ENCODE measurements around the gene PLXNA4.
A peak's percentile ranks its signal among the peaks of the same experiment; 100 is the strongest.

The PLXNA4 gene

DNA sequence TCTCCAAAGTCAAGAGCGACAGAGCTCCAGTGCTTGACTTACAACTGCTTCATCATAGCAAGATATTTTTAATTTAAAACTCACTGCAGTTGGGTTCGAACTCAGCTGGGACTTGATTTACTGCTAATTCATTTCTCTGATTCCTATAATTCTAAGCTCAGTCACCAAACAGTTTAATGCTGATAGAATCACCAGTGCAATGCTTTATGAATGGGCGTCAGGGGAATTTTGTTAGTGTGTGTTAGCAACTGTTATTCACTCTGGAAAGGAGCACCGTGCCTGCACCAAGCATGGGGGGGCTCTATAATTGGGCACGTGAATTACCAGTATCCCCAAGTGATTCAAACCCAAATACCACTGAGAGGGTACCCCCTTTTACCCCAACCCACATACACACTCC lies 10.4 kb downstream of the PLXNA4 start:
- DNase-seq (ENCODE audit: extremely low read depth in 1 of 2, low read depth in 1 of 2) = no peak

GRCh38 chr7:132565441-132565840 lies 10.8 kb downstream of the PLXNA4 start:
- DNase-seq (ENCODE audit: extremely low read depth in 1 of 2, low read depth in 1 of 2) = no peak

- no peak for DNase-seq (ENCODE audit: extremely low read depth in 1 of 2, low read depth in 1 of 2)
These were observed 11.4 kb downstream of the PLXNA4 start for GRCh38 chr7:132564849-132565248.

GRCh38 chr7:132564090-132564489 lies 12.2 kb downstream of the PLXNA4 start:
- no peak for DNase-seq (ENCODE audit: extremely low read depth in 1 of 2, low read depth in 1 of 2)

DNA sequence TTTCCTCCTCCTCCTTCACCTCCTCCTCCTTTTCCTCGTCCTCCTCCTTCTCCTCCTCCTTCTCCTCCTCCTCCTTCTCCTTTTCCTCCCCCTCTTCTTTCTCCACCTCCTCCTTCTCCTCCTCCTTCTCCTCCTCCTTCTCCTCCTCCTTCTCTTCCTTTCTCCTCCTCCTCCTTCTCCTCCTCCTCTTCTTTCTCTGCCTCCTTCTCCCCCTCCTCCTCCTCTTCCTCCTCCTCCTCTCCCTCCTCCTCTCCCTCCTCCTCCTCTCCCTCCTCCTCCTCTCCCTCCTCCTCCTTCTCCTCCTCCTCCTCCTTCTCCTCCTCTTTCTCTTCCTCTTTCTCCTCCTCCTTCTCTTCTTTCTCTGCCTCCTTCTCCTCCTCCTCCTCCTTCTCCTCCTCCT lies 13.6 kb downstream of the PLXNA4 start:
- DNase-seq (ENCODE audit: extremely low read depth in 1 of 2, low read depth in 1 of 2) = no peak

DNA sequence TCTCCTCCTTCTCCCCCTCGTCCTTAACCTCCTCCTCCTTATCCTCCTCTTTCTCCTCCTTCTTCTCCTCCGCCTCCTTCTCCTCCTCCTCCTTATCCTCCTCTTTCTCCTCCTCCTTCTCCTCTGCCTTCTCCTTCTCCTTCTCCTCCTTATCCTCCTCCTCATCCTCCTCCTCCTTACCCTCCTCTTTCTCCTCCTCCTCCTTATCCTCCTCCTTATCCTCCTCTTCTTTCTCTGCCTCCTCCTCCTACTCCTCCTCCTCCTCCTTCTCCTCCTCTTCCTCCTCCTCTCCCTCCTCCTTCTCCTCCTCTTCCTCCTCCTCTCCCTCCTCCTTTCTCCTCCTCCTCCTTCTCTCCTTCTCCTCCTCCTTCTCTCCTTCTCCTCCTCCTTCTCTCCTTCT lies 14.5 kb downstream of the PLXNA4 start:
- no peak for DNase-seq (ENCODE audit: extremely low read depth in 1 of 2, low read depth in 1 of 2)

- no peak for DNase-seq (ENCODE audit: extremely low read depth in 1 of 2, low read depth in 1 of 2)
These were observed 15.3 kb downstream of the PLXNA4 start for GRCh38 chr7:132560825-132561529.

DNA sequence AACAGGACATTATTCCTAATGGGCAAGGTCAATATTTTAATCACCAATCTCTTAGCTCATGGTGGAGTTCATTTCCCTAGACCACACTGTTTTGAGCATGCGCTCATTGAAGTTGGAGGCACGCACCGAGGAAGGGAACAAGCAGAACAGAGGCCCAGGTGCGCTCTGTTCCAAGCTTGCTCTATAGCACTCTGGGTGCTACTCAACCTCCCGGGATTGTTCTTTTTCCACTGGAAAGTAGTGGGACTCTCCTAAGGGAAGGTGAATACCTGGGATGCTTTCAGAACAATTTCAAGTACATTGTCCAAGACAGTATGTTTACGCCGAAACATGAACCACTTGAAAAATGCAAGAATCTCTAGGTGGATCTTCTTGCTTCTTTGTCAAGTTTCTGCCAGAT lies 16.2 kb downstream of the PLXNA4 start:
- no peak for DNase-seq (ENCODE audit: extremely low read depth in 1 of 2, low read depth in 1 of 2)

DNA sequence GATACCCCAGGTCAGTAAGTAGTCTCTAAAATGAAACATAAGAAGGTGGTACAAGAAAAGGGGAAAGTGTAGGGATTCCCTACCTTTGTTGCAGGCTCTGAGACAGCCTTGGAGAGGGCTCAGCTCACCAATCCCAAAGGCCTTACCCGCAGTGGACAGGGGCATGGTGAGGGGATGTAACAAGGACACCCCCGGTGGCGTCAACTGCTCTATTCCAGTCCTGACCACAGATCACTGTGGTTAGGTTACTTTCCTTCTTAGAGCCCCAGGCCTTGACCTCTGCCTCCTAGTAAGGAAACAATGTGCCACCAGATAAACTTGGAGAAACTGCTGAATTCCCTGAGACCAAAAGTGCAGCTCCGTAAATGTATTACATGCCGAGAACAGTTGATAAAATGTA lies 17.5 kb downstream of the PLXNA4 start:
- no peak for DNase-seq (ENCODE audit: extremely low read depth in 1 of 2, low read depth in 1 of 2)

- no peak for DNase-seq (ENCODE audit: extremely low read depth in 1 of 2, low read depth in 1 of 2)
These were observed 18.7 kb downstream of the PLXNA4 start for GRCh38 chr7:132557489-132558044.

DNA sequence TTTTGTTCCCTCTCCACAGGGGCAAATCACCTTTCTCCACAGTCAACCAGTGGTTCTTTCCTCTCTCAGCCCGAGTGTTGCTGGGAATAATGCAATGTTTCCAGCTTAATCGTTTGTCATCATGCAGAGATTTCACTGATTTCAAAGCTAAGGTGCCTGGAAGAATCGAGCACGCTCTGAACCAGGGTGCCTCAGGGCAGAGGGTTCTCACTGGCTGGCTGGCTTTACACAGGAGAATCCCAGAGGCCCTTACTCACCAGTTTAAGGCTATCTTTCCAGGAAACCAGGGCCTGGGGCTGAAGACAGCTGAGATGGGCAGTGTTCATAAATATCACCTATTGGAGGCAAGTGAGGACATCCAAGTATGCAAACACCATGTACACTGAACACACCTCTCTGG lies 21.8 kb downstream of the PLXNA4 start:
- DNase-seq (ENCODE audit: extremely low read depth in 1 of 2, low read depth in 1 of 2) = no peak

GRCh38 chr7:132553031-132553430 lies 23.2 kb downstream of the PLXNA4 start:
- no peak for DNase-seq (ENCODE audit: extremely low read depth in 1 of 2, low read depth in 1 of 2)

DNA sequence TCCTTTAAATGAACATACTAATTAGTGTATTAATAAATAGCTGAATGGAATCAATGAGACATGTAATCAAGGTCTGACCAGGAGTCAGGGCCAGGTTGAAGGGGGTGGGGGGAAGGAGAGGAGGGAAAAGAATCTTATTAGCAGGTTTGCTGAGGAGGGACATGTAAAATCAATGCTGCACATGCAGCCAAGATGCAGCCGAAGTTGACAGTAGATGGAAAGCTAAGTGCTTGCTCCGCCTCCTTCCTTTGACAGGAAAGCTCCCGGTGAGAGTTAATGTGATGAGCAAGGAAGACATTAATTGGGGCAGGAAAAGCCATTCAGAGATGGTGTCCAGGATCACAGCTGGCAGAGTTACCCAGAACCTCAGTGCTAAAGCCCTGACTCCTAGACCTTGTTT lies 24.4 kb downstream of the PLXNA4 start:
- no peak for DNase-seq (ENCODE audit: extremely low read depth in 1 of 2, low read depth in 1 of 2)

GRCh38 chr7:132551439-132551838 lies 24.8 kb downstream of the PLXNA4 start:
- DNase-seq (ENCODE audit: extremely low read depth in 1 of 2, low read depth in 1 of 2) = no peak

- DNase-seq (ENCODE audit: extremely low read depth in 1 of 2, low read depth in 1 of 2) = peak in 1 of 2 donors; percentile 17
These were observed 27.7 kb downstream of the PLXNA4 start for GRCh38 chr7:132548489-132549078.

GRCh38 chr7:132547821-132548220 lies 28.4 kb downstream of the PLXNA4 start:
- no peak for DNase-seq (ENCODE audit: extremely low read depth in 1 of 2, low read depth in 1 of 2)

GRCh38 chr7:132546366-132547127 lies 29.7 kb downstream of the PLXNA4 start:
- DNase-seq (ENCODE audit: extremely low read depth in 1 of 2, low read depth in 1 of 2) = no peak

DNA sequence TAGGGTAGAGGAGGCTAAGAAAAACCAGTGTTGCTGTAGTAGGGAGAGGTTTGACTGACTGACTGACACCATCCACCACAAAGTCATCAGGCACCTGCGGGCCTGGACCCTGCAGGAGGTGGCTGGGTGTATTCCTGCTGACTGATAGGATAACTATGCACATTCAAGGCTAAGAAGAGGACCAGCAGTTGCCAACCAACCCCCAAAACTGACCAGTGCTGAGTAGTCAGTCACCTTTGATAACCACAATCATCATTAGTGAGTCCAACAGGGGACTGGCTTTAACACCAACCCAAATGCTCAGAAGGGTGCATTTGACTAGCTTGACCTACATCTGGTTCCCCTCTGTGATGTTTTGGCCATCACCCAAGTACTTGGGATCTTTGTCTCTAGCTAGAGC lies 30.5 kb downstream of the PLXNA4 start:
- no peak for DNase-seq (ENCODE audit: extremely low read depth in 1 of 2, low read depth in 1 of 2)

DNA sequence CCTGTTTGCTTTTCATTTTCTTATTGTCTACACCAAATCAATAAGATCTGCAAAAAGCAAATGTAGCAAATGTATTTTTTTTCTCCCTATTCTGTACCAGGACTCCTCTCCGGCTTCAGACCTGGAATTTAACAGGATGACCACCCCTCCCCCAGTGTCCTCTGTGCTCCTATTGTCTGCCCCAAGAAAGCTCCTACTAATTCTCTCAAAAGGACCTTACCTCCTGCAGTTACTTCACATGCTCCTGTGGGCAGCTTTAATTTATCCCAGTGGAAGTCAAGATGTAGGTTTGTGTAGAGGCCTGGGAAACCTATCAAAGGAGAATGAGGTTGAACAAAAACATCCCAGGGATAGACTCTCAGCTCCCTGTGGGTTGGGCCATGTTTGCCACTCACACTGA lies 31.3 kb downstream of the PLXNA4 start:
- no peak for DNase-seq (ENCODE audit: extremely low read depth in 1 of 2, low read depth in 1 of 2)

GRCh38 chr7:132544025-132544424 lies 32.2 kb downstream of the PLXNA4 start:
- no peak for DNase-seq (ENCODE audit: extremely low read depth in 1 of 2, low read depth in 1 of 2)

DNA sequence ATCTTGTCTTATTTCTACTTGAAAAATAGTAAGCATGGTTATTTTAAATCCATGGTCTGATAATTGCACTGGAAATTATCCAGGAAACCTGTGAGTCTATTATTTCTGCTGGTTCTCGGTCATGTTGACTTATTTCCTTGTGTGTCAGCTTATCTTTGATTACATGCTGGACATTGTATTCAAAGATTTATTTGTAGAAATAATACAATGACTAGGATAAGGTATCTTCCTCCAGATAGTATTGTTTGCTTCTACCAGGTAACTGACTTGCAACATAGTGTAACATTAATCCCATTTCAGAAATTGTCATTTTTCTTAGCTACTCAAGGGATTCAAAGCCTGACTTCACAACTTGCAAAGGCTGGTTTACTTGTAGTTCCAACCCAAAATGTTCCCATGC lies 33.4 kb downstream of the PLXNA4 start:
- DNase-seq (ENCODE audit: extremely low read depth in 1 of 2, low read depth in 1 of 2) = no peak

- DNase-seq (ENCODE audit: extremely low read depth in 1 of 2, low read depth in 1 of 2) = no peak
These were observed 34.6 kb downstream of the PLXNA4 start for GRCh38 chr7:132541656-132542055.

All from stimulated activated CD8-positive, alpha-beta memory T cell treated with anti-CD3 and anti-CD28 coated beads, Interleukin-7, amount 100 ng/mL, for 48 hours (primary cell).